Measurements from ENCODE around the gene INHA.

Gene INHA

GRCh38 chr2:219620546-219620945, 48.4 kb downstream of the INHA start:
- Histone ChIP-seq H3K4me2 (ENCODE audit: insufficient read depth, low read length, poor library complexity, severe bottlenecking) (no peak overlapping the region), H3K4me1 (ENCODE audit: control insufficient read depth in 2 of 2, insufficient read depth in 1 of 2, low read depth in 1 of 2, low read length in 2 of 2) (no peaks in the 10 kb centered on the region), H3K36me3 (replicated peaks in 1 of 2; ENCODE audit: control insufficient read depth in 2 of 2, insufficient read depth in 2 of 2, low read length in 2 of 2) (peaks cover 2 to 8% of the 10 kb centered on the region in 2 donors), H3K27me3 (ENCODE audit: control insufficient read depth in 3 of 3, insufficient read depth in 3 of 3, low read depth in 1 of 3, low read length in 3 of 3) (peaks cover 0 to 42% (median 0%) of the 10 kb centered on the region in 3 experiments), H3K4ac (ENCODE audit: low read length) (no peak overlapping the region), H2AK5ac (ENCODE audit: low read depth, low read length) (no peak overlapping the region), H2BK5ac (ENCODE audit: low read length) (no peak overlapping the region), H3K23ac (ENCODE audit: low read depth, low read length, poor library complexity) (no peak overlapping the region), H3K18ac (ENCODE audit: low read length) (no peak overlapping the region), H4K91ac (ENCODE audit: low read depth, low read length, poor library complexity) (no peak overlapping the region), H3K9ac (ENCODE audit: low read depth, low read length, poor library complexity) (no peak overlapping the region), H3K27ac (replicated peaks; ENCODE audit: low read length) (no peak overlapping the region), H3K9me3 (replicated peaks in 1 of 2; ENCODE audit: control insufficient read depth in 2 of 2, insufficient read depth in 1 of 2, low read depth in 1 of 2, low read length in 2 of 2) (no peaks in the 10 kb centered on the region), H2BK120ac (ENCODE audit: low read depth, low read length) (no peak overlapping the region), H3K79me1 (ENCODE audit: low read depth, low read length) (no peaks in the 10 kb centered on the region), H3K4me3 (ENCODE audit: low read length in 2 of 2) (no peak overlapping the region), H4K8ac (ENCODE audit: low read depth, low read length) (no peak overlapping the region), H3K14ac (ENCODE audit: low read length) (no peak overlapping the region), H2BK15ac (ENCODE audit: low read length) (no peak overlapping the region), H2BK12ac (ENCODE audit: low read length) (no peak overlapping the region), H2AFZ (ENCODE audit: low read length) (no peak overlapping the region)
- DNase-seq (ENCODE audit: low spot score) = no peak
- no CpG with 5 or more reads among the region's 6 CpGs for WGBS, 2 donors (ENCODE audit: extremely low coverage in 2 of 2, insufficient read length in 2 of 2, insufficient replicate concordance in 1 of 2)

DNA sequence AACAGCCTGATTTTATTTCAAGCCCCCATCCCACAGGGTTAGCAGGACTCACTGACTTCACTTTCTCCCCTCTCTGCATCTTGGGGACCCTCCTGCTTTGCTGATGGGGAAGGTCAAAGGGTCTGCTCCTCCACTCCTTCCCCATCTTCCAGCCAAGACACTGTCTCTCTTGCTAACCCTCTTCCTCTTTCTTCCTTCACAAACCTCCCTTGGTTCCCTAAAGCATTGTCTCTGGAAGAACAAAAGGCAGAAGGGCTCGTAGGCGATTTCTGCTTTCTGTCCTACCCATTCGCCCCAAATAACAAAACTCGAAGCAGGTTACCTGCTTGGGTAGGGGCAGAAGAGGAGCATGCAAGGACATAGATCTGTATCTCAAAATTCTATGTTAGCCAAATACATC, 49.8 kb downstream of the INHA start:
- no CpG with 5 or more reads among the region's 4 CpGs for WGBS, 2 donors (ENCODE audit: extremely low coverage in 2 of 2, insufficient read length in 2 of 2, insufficient replicate concordance in 1 of 2)
- no peaks in the 10 kb centered on the region for H3K36me3 ChIP-seq (replicated peaks in 1 of 2; ENCODE audit: control insufficient read depth in 2 of 2, insufficient read depth in 2 of 2, low read length in 2 of 2)
- H2BK12ac ChIP-seq (ENCODE audit: low read length) = no peak overlapping the region
- H3K9ac ChIP-seq (ENCODE audit: low read depth, low read length, poor library complexity) = no peak overlapping the region
- H3K23ac ChIP-seq (ENCODE audit: low read depth, low read length, poor library complexity) = no peak overlapping the region
- H3K14ac ChIP-seq (ENCODE audit: low read length) = no peak overlapping the region
- no peak overlapping the region for H3K27ac ChIP-seq (replicated peaks; ENCODE audit: low read length)
- no peak overlapping the region for H2BK15ac ChIP-seq (ENCODE audit: low read length)
- H3K79me1 ChIP-seq (ENCODE audit: low read depth, low read length) = no peaks in the 10 kb centered on the region
- no peak overlapping the region for H3K4me3 ChIP-seq (ENCODE audit: low read length in 2 of 2)
- H3K27me3 ChIP-seq (ENCODE audit: control insufficient read depth in 3 of 3, insufficient read depth in 3 of 3, low read depth in 1 of 3, low read length in 3 of 3) = peaks cover 0 to 54% (median 4%) of the 10 kb centered on the region in 3 experiments
- no peak overlapping the region for H2AK5ac ChIP-seq (ENCODE audit: low read depth, low read length)
- no peaks in the 10 kb centered on the region for H3K4me1 ChIP-seq (ENCODE audit: control insufficient read depth in 2 of 2, insufficient read depth in 1 of 2, low read depth in 1 of 2, low read length in 2 of 2)
- H3K4ac ChIP-seq (ENCODE audit: low read length) = no peak overlapping the region
- no peaks in the 10 kb centered on the region for H3K9me3 ChIP-seq (replicated peaks in 1 of 2; ENCODE audit: control insufficient read depth in 2 of 2, insufficient read depth in 1 of 2, low read depth in 1 of 2, low read length in 2 of 2)
- H2BK120ac ChIP-seq (ENCODE audit: low read depth, low read length) = no peak overlapping the region
- no peak overlapping the region for H4K91ac ChIP-seq (ENCODE audit: low read depth, low read length, poor library complexity)
- DNase-seq (ENCODE audit: low spot score) = no peak
- no peak overlapping the region for H2AFZ ChIP-seq (ENCODE audit: low read length)
- no peak overlapping the region for H3K18ac ChIP-seq (ENCODE audit: low read length)
- no peak overlapping the region for H3K4me2 ChIP-seq (ENCODE audit: insufficient read depth, low read length, poor library complexity, severe bottlenecking)
- H4K8ac ChIP-seq (ENCODE audit: low read depth, low read length) = no peak overlapping the region
- H2BK5ac ChIP-seq (ENCODE audit: low read length) = no peak overlapping the region

DNA sequence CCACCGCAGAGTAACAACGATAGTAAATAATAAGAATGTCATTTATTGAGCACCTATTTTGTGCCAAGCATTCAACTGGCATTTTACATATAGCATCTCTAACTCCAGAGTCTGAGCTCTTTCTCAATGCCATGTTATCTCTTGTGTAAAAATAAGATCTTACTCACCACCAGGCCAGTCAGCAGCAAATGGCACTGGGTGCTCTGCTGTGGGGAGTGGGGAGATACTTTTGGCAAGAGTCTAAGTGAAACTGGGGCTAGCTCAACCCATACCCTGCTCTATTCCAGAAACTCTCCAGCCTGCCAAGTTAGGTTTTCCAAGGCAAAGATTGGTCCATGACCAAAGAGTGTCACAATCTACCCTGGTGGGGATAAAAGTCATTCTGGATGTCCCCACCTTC, 50.4 kb downstream of the INHA start:
- Histone ChIP-seq H3K4me1 (ENCODE audit: control insufficient read depth in 2 of 2, insufficient read depth in 1 of 2, low read depth in 1 of 2, low read length in 2 of 2) (no peaks in the 10 kb centered on the region), H3K36me3 (replicated peaks in 1 of 2; ENCODE audit: control insufficient read depth in 2 of 2, insufficient read depth in 2 of 2, low read length in 2 of 2) (no peaks in the 10 kb centered on the region), H2BK120ac (ENCODE audit: low read depth, low read length) (no peak overlapping the region), H3K4ac (ENCODE audit: low read length) (no peak overlapping the region), H3K9ac (ENCODE audit: low read depth, low read length, poor library complexity) (no peak overlapping the region), H2AK5ac (ENCODE audit: low read depth, low read length) (no peak overlapping the region), H2BK5ac (ENCODE audit: low read length) (no peak overlapping the region), H2BK12ac (ENCODE audit: low read length) (no peak overlapping the region), H3K27me3 (ENCODE audit: control insufficient read depth in 3 of 3, insufficient read depth in 3 of 3, low read depth in 1 of 3, low read length in 3 of 3) (peaks cover 0 to 56% (median 7%) of the 10 kb centered on the region in 3 experiments), H3K79me1 (ENCODE audit: low read depth, low read length) (no peaks in the 10 kb centered on the region), H3K4me2 (ENCODE audit: insufficient read depth, low read length, poor library complexity, severe bottlenecking) (no peak overlapping the region), H3K4me3 (ENCODE audit: low read length in 2 of 2) (no peak overlapping the region), H3K18ac (ENCODE audit: low read length) (no peak overlapping the region), H3K14ac (ENCODE audit: low read length) (no peak overlapping the region), H4K91ac (ENCODE audit: low read depth, low read length, poor library complexity) (no peak overlapping the region), H4K8ac (ENCODE audit: low read depth, low read length) (no peak overlapping the region), H3K23ac (ENCODE audit: low read depth, low read length, poor library complexity) (no peak overlapping the region), H3K9me3 (replicated peaks in 1 of 2; ENCODE audit: control insufficient read depth in 2 of 2, insufficient read depth in 1 of 2, low read depth in 1 of 2, low read length in 2 of 2) (no peaks in the 10 kb centered on the region), H2BK15ac (ENCODE audit: low read length) (no peak overlapping the region), H3K27ac (replicated peaks; ENCODE audit: low read length) (no peak overlapping the region), H2AFZ (ENCODE audit: low read length) (no peak overlapping the region)
- DNase-seq (ENCODE audit: low spot score) = no peak
- no CpG with 5 or more reads among the region's 2 CpGs for WGBS, 2 donors (ENCODE audit: extremely low coverage in 2 of 2, insufficient read length in 2 of 2, insufficient replicate concordance in 1 of 2)

- Histone ChIP-seq H3K4me2 (ENCODE audit: insufficient read depth, low read length, poor library complexity, severe bottlenecking) (no peak overlapping the region), H2BK15ac (ENCODE audit: low read length) (no peak overlapping the region)
- WGBS, 2 donors (ENCODE audit: extremely low coverage in 2 of 2, insufficient read length in 2 of 2, insufficient replicate concordance in 1 of 2) = no CpG with 5 or more reads among the region's 6 CpGs
Observed at GRCh38 chr2:219624565-219624964, 52.5 kb downstream of the INHA start.

More at GRCh38 chr2:219624565-219624964, 52.5 kb downstream of the INHA start:
- H3K4me3 ChIP-seq (ENCODE audit: low read length in 2 of 2) = peak overlapping the region in 1 of 2 donors; percentile 46
- H3K14ac ChIP-seq (ENCODE audit: low read length) = no peak overlapping the region
- H4K91ac ChIP-seq (ENCODE audit: low read depth, low read length, poor library complexity) = no peak overlapping the region
- no peak overlapping the region for H2BK120ac ChIP-seq (ENCODE audit: low read depth, low read length)
- H3K18ac ChIP-seq (ENCODE audit: low read length) = no peak overlapping the region
- no peak overlapping the region for H2AK5ac ChIP-seq (ENCODE audit: low read depth, low read length)
- no peak overlapping the region for H3K9ac ChIP-seq (ENCODE audit: low read depth, low read length, poor library complexity)
- no peak overlapping the region for H3K23ac ChIP-seq (ENCODE audit: low read depth, low read length, poor library complexity)
- H3K27ac ChIP-seq (replicated peaks; ENCODE audit: low read length) = no peak overlapping the region
- H3K36me3 ChIP-seq (replicated peaks in 1 of 2; ENCODE audit: control insufficient read depth in 2 of 2, insufficient read depth in 2 of 2, low read length in 2 of 2) = no peaks in the 10 kb centered on the region
- no peak overlapping the region for H2BK12ac ChIP-seq (ENCODE audit: low read length)
- no peaks in the 10 kb centered on the region for H3K79me1 ChIP-seq (ENCODE audit: low read depth, low read length)
- DNase-seq (ENCODE audit: low spot score) = no peak
- H3K27me3 ChIP-seq (ENCODE audit: control insufficient read depth in 3 of 3, insufficient read depth in 3 of 3, low read depth in 1 of 3, low read length in 3 of 3) = peaks cover 0 to 65% (median 14%) of the 10 kb centered on the region in 3 experiments
- no peak overlapping the region for H2AFZ ChIP-seq (ENCODE audit: low read length)
- no peak overlapping the region for H3K4ac ChIP-seq (ENCODE audit: low read length)
- H2BK5ac ChIP-seq (ENCODE audit: low read length) = no peak overlapping the region
- no peak overlapping the region for H4K8ac ChIP-seq (ENCODE audit: low read depth, low read length)
- H3K4me1 ChIP-seq (ENCODE audit: control insufficient read depth in 2 of 2, insufficient read depth in 1 of 2, low read depth in 1 of 2, low read length in 2 of 2) = no peaks in the 10 kb centered on the region
- H3K9me3 ChIP-seq (replicated peaks in 1 of 2; ENCODE audit: control insufficient read depth in 2 of 2, insufficient read depth in 1 of 2, low read depth in 1 of 2, low read length in 2 of 2) = no peaks in the 10 kb centered on the region
